GM12878 (cell line): ENCODE data around the gene TPSB2.

ENCODE experiments used
- EZH2 ChIP-seq: IDR thresholded peaks from 2 replicates; pipeline ENCODE4 v1.6.1; 2012; ENCODE audit warnings: low read depth, mild to moderate bottlenecking, control low read depth, inconsistent platforms, low read length, borderline replicate concordance; ENCODE audit not compliant: control insufficient read depth
- GATAD2B ChIP-seq: fragments of 450-650 bp; conservative IDR thresholded peaks from 2 replicates; pipeline ENCODE4 v1.6.1; 2017; ENCODE audit warnings: low read depth, mild to moderate bottlenecking, moderate library complexity
- NBN ChIP-seq: fragments of 450-650 bp; IDR thresholded peaks from 2 replicates; pipeline ENCODE4 v1.6.1; 2016
- POLR2A ChIP-seq: IDR thresholded peaks from 2 replicates; pipeline ENCODE4 v1.6.1; 2011; ENCODE audit warnings: low read depth, mild to moderate bottlenecking, low read length

GRCh38 chr16:1206326-1206725 is 23.7 kb downstream of the TPSB2 start:
- TF ChIP-seq NBN (no peak), GATAD2B (no peak), POLR2A (no peak), EZH2 (no peak)
